CD4-positive, alpha-beta T cell treated with Interleukin-4 for 4 hours (primary cell): ENCODE data around the gene REV3L.
"Not testable (repeated sequence)": the region's sequence is repeated elsewhere in the genome, so short reads cannot be mapped to it uniquely, and the experiment has no call there.

Experiments
- DNase-seq: peaks from one replicate; pipeline ENCODE4 v3.0.0-alpha.2; 2020

REV3L gene

DNA sequence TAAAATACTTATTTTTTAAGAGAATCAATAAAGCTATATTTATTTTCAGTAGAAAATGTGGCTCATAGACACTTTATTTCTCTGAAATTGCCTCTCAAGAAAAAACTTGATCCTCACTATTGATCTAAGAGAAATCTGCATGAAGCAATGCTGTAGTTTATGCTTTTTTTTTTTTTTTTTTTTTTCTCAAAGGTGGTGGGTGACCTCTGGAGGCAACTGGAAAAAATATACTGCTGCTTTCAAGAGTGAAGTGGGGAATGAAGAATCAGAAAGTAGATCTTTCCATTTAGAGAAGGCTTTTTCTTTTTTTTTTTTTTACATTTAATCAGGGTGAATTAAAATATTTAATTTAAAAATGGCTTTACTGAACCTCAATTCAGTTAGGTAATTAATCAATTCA, 226.4 kb downstream of the REV3L start:
- no peak for DNase-seq

- not testable (repeated sequence) for DNase-seq
Measured at GRCh38 chr6:111255838-111256237, 227.2 kb downstream of the REV3L start.

GRCh38 chr6:111254779-111255166, 228.2 kb downstream of the REV3L start:
- DNase-seq = no peak

DNA sequence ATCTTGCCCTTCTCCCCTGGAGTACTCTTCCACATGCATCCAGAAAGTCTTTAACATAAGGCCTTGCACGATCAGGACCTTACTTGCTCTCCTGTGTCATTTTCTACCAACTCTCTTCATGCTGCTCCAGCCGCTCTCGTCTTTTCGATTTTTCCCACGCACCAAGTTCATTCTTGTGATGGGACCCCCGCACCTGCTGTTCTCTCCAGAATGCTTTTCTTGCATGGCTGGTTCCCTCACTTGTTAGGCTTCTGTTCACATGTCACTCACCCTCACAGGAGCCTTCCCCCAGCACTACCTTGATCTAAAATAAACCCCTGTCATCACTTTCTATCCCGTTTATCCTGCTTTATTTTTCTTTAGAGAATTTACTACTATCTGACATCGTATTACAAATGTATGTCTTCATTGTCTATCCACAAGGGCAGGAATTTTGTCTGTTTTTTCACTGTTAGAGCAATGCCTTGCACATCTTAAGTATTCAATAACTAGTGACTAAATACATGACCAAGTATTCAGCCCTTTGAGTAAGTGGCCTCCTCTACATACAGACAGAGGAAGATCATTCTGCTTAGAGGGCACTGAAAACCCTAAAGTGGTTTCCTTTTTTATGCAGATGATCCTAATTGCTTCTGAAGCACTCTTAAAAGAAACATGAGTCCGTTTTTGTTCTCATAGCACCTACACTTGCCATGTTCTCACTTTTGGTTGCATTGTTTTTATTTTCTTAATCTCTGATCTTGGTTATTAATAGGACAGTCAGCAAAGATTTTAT, 228.8 kb downstream of the REV3L start:
- DNase-seq = no peak

- DNase-seq = no peak
Measured at GRCh38 chr6:111252726-111253125, 230.3 kb downstream of the REV3L start.

- DNase-seq = no peak
Measured at GRCh38 chr6:111250791-111251354, 232.1 kb downstream of the REV3L start.
